ENCODE data around the gene PAQR5.

GRCh38 chr15:69317392-69317841 lies 18.7 kb downstream of the PAQR5 start:
- TF ChIP-seq CTCF (IDR thresholded peaks at IDR 0.05) (no peak), POLR2A (IDR thresholded peaks at IDR 0.05) (peak in 1 of 2 donors; percentile 36), EP300 (IDR thresholded peaks at IDR 0.05) (no peak), POLR2AphosphoS5 (IDR thresholded peaks at IDR 0.05) (no peak)

All from sigmoid colon (tissue), 4 donors.